ENCODE measurements around the gene TLR10. TPM values are rescaled to one million over a fixed set of nuclear protein-coding genes. Genes with fewer than 3 reads are reported as not detected.

The TLR10 gene
- total RNA-seq, 1 donor from 2014 or later: not detected

GRCh38 chr4:38821739-38822138 is 38.9 kb upstream of the TLR10 start:
- no peaks in the 10 kb centered on the region for H3K36me3 ChIP-seq (ENCODE audit: insufficient read depth, low read length)
- FAIRE-seq: no peak

GRCh38 chr4:38820329-38821061 is 37.7 kb upstream of the TLR10 start:
- H3K27ac ChIP-seq (ENCODE audit: low read depth, low read length): no peak overlapping the region
- no peaks in the 10 kb centered on the region for H3K4me1 ChIP-seq (ENCODE audit: insufficient read depth, low read length)
- FAIRE-seq: no peak
- no peaks in the 10 kb centered on the region for H3K79me2 ChIP-seq (ENCODE audit: insufficient read depth, low read length)
- no peak overlapping the region for H3K4me3 ChIP-seq (ENCODE audit: insufficient read depth, low read depth, low read length)
- Mint-ChIP-seq H3K4me1 (ENCODE audit: low read depth, unreplicated experiment) (peaks cover 12% of the 10 kb centered on the region), H3K4me3 (ENCODE audit: unreplicated experiment) (no peak overlapping the region), H3K9me3 (ENCODE audit: unreplicated experiment) (peaks cover 12% of the 10 kb centered on the region), H3K27ac (ENCODE audit: unreplicated experiment) (no peak overlapping the region), H3K27me3 (ENCODE audit: low read depth, unreplicated experiment) (peaks cover under 1% of the 10 kb centered on the region), H3K36me3 (ENCODE audit: low read depth, unreplicated experiment) (peaks cover 9% of the 10 kb centered on the region)
- no peaks in the 10 kb centered on the region for H4K20me1 ChIP-seq (ENCODE audit: insufficient read depth, low read length)
- no peaks in the 10 kb centered on the region for H3K36me3 ChIP-seq (ENCODE audit: insufficient read depth, low read length)
- no peak overlapping the region for H3K9ac ChIP-seq (ENCODE audit: low read length)
- no peak overlapping the region for H2AFZ ChIP-seq (ENCODE audit: low read depth, low read length)
- no peaks in the 10 kb centered on the region for H3K27me3 ChIP-seq (ENCODE audit: insufficient read depth, low read length)
- no peak for DNase-seq (ENCODE audit: low read depth)
- no peaks in the 10 kb centered on the region for H3K9me3 ChIP-seq (ENCODE audit: insufficient read depth, low read depth, low read length)
- H3K4me2 ChIP-seq (ENCODE audit: low read length): no peak overlapping the region
- TF ChIP-seq, protein P1, sequence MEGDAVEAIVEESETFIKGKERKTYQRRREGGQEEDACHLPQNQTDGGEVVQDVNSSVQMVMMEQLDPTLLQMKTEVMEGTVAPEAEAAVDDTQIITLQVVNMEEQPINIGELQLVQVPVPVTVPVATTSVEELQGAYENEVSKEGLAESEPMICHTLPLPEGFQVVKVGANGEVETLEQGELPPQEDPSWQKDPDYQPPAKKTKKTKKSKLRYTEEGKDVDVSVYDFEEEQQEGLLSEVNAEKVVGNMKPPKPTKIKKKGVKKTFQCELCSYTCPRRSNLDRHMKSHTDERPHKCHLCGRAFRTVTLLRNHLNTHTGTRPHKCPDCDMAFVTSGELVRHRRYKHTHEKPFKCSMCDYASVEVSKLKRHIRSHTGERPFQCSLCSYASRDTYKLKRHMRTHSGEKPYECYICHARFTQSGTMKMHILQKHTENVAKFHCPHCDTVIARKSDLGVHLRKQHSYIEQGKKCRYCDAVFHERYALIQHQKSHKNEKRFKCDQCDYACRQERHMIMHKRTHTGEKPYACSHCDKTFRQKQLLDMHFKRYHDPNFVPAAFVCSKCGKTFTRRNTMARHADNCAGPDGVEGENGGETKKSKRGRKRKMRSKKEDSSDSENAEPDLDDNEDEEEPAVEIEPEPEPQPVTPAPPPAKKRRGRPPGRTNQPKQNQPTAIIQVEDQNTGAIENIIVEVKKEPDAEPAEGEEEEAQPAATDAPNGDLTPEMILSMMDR (IDR thresholded peaks at IDR 0.05; ENCODE audit: insufficient read depth, low read depth, low read length): no peak
- no peak for TF ChIP-seq EZH2 (IDR thresholded peaks at IDR 0.05; ENCODE audit: insufficient read depth, low read length)

More at GRCh38 chr4:38821739-38822138, 38.9 kb upstream of the TLR10 start:
- H3K4me2 ChIP-seq (ENCODE audit: low read length): no peak overlapping the region
- no peak overlapping the region for H3K4me3 Mint-ChIP-seq (ENCODE audit: unreplicated experiment)
- peaks cover 12% of the 10 kb centered on the region for H3K4me1 Mint-ChIP-seq (ENCODE audit: low read depth, unreplicated experiment)
- peaks cover 9% of the 10 kb centered on the region for H3K36me3 Mint-ChIP-seq (ENCODE audit: low read depth, unreplicated experiment)
- no peaks in the 10 kb centered on the region for H3K4me1 ChIP-seq (ENCODE audit: insufficient read depth, low read length)
- H3K9me3 ChIP-seq (ENCODE audit: insufficient read depth, low read depth, low read length): no peaks in the 10 kb centered on the region
- TF ChIP-seq, protein P1 (IDR thresholded peaks at IDR 0.05; ENCODE audit: insufficient read depth, low read depth, low read length): no peak
- TF ChIP-seq EZH2 (IDR thresholded peaks at IDR 0.05; ENCODE audit: insufficient read depth, low read length): no peak
- H3K9me3 Mint-ChIP-seq (ENCODE audit: unreplicated experiment): peaks cover 12% of the 10 kb centered on the region
- H3K4me3 ChIP-seq (ENCODE audit: insufficient read depth, low read depth, low read length): no peak overlapping the region
- H4K20me1 ChIP-seq (ENCODE audit: insufficient read depth, low read length): no peaks in the 10 kb centered on the region
- no peak overlapping the region for H3K9ac ChIP-seq (ENCODE audit: low read length)
- no peak overlapping the region for H3K27ac ChIP-seq (ENCODE audit: low read depth, low read length)
- H3K27me3 ChIP-seq (ENCODE audit: insufficient read depth, low read length): no peaks in the 10 kb centered on the region
- peaks cover 3% of the 10 kb centered on the region for H3K27me3 Mint-ChIP-seq (ENCODE audit: low read depth, unreplicated experiment)
- no peaks in the 10 kb centered on the region for H3K79me2 ChIP-seq (ENCODE audit: insufficient read depth, low read length)
- no peak overlapping the region for H3K27ac Mint-ChIP-seq (ENCODE audit: unreplicated experiment)
- H2AFZ ChIP-seq (ENCODE audit: low read depth, low read length): no peak overlapping the region
- no peak for DNase-seq (ENCODE audit: low read depth)

GRCh38 chr4:38819569-38819968 is 36.8 kb upstream of the TLR10 start:
- H3K36me3 ChIP-seq (ENCODE audit: insufficient read depth, low read length): no peaks in the 10 kb centered on the region
- H4K20me1 ChIP-seq (ENCODE audit: insufficient read depth, low read length): no peaks in the 10 kb centered on the region
- H3K4me3 ChIP-seq (ENCODE audit: insufficient read depth, low read depth, low read length): no peak overlapping the region
- Mint-ChIP-seq H3K36me3 (ENCODE audit: low read depth, unreplicated experiment) (peaks cover 7% of the 10 kb centered on the region), H3K27me3 (ENCODE audit: low read depth, unreplicated experiment) (no peaks in the 10 kb centered on the region), H3K27ac (ENCODE audit: unreplicated experiment) (no peak overlapping the region), H3K4me1 (ENCODE audit: low read depth, unreplicated experiment) (peaks cover 12% of the 10 kb centered on the region), H3K4me3 (ENCODE audit: unreplicated experiment) (peak overlapping the region; percentile 15), H3K9me3 (ENCODE audit: unreplicated experiment) (peaks cover 14% of the 10 kb centered on the region)
- H3K27me3 ChIP-seq (ENCODE audit: insufficient read depth, low read length): no peaks in the 10 kb centered on the region
- no peaks in the 10 kb centered on the region for H3K79me2 ChIP-seq (ENCODE audit: insufficient read depth, low read length)
- no peak overlapping the region for H3K4me2 ChIP-seq (ENCODE audit: low read length)
- no peak overlapping the region for H3K9ac ChIP-seq (ENCODE audit: low read length)
- TF ChIP-seq EZH2 (IDR thresholded peaks at IDR 0.05; ENCODE audit: insufficient read depth, low read length): no peak
- H3K9me3 ChIP-seq (ENCODE audit: insufficient read depth, low read depth, low read length): no peaks in the 10 kb centered on the region
- DNase-seq (ENCODE audit: low read depth): peak; percentile 65
- H3K4me1 ChIP-seq (ENCODE audit: insufficient read depth, low read length): no peaks in the 10 kb centered on the region
- FAIRE-seq: no peak
- H3K27ac ChIP-seq (ENCODE audit: low read depth, low read length): no peak overlapping the region
- H2AFZ ChIP-seq (ENCODE audit: low read depth, low read length): no peak overlapping the region

Data from astrocyte (in vitro differentiated cells and primary cell).